NB4 (cell line): ENCODE measurements around the gene SMIM26.
"Not testable (repeated sequence)": the region's sequence is repeated elsewhere in the genome, so short reads cannot be mapped to it uniquely, and the experiment has no call there.

Source experiments
- DNase-seq: peaks from one replicate; pipeline ENCODE4 v3.0.0; 2010; ENCODE audit warnings: low read depth
- H3K4me3 ChIP-seq: one replicate; pipeline ENCODE4 v1.5.1; 2011; ENCODE audit warnings: mild to moderate bottlenecking, low read depth, low read length, moderate library complexity
- MYC ChIP-seq: IDR thresholded peaks from 2 replicates; pipeline ENCODE4 v1.6.1; 2011; ENCODE audit warnings: low read depth, low read length
- POLR2A ChIP-seq: IDR thresholded peaks from 2 replicates; pipeline ENCODE4 v1.6.1; 2011; ENCODE audit warnings: mild to moderate bottlenecking; ENCODE audit not compliant: insufficient read length; ENCODE audit errors: extremely low read depth
- TF ChIP-seq, protein P1 (sequence below): IDR thresholded peaks from one replicate; pipeline ENCODE4 v1.5.1; 2012; ENCODE audit warnings: low read depth, low read length
- TF ChIP-seq, protein P2 (sequence below): IDR thresholded peaks from 2 replicates; pipeline ENCODE4 v1.6.1; 2011; ENCODE audit warnings: low read depth, low read length

SMIM26 gene, protein sequence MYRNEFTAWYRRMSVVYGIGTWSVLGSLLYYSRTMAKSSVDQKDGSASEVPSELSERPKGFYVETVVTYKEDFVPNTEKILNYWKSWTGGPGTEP

DNA sequence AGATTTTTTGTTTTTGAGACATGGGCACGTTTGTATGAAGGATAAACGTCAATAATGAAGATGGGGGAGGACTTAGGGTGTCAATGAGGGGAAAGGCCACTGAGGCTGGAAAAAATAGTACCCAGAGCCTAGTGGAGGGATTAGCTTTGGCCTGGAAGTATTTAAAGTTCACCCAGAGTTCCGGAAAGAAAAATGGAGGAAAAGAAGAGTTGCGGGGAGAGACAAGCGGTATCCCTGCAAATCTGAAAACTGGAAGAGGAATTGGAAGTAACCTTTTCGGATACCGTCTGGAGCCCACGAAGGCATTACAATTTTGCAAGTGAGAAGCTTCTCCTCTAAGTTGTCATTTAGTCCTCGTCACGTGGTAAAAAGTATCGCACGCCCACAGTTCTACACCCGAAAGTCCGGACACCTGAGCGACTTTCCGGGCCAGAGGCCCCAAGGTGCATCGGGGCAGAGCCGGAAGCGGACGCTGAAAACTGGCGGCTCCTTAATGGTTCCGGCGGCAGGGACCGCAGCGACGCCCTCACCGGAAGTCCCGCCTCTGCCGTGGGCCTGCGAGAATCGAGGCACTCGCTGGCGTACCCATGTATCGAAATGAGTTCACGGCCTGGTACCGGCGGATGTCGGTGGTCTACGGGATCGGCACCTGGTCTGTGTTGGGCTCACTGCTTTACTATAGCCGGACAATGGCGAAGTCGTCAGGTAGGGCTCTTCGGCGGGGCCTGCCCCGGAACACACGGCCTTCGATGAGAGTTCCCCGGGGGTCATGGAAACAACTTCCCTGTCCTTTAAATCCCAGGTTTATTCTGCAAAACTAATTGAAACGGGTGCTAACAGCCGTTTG lies at the start of gene SMIM26:
TSS of gene SMIM26 (plus strand) at position 541 of the 847 bp plus-strand sequence. CDS start at position 588, 47 bp downstream.
- DNase-seq, result peak; percentile 94
- TF ChIP-seq, protein P1, sequence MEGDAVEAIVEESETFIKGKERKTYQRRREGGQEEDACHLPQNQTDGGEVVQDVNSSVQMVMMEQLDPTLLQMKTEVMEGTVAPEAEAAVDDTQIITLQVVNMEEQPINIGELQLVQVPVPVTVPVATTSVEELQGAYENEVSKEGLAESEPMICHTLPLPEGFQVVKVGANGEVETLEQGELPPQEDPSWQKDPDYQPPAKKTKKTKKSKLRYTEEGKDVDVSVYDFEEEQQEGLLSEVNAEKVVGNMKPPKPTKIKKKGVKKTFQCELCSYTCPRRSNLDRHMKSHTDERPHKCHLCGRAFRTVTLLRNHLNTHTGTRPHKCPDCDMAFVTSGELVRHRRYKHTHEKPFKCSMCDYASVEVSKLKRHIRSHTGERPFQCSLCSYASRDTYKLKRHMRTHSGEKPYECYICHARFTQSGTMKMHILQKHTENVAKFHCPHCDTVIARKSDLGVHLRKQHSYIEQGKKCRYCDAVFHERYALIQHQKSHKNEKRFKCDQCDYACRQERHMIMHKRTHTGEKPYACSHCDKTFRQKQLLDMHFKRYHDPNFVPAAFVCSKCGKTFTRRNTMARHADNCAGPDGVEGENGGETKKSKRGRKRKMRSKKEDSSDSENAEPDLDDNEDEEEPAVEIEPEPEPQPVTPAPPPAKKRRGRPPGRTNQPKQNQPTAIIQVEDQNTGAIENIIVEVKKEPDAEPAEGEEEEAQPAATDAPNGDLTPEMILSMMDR, result no peak
- TF ChIP-seq POLR2A (peak; percentile 74), MYC (peak; percentile 88)
- TF ChIP-seq, protein P2, sequence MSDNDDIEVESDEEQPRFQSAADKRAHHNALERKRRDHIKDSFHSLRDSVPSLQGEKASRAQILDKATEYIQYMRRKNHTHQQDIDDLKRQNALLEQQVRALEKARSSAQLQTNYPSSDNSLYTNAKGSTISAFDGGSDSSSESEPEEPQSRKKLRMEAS, result peak; percentile 91
- H3K4me3 ChIP-seq, result peak within 1 kb of the TSS; percentile 92

DNA sequence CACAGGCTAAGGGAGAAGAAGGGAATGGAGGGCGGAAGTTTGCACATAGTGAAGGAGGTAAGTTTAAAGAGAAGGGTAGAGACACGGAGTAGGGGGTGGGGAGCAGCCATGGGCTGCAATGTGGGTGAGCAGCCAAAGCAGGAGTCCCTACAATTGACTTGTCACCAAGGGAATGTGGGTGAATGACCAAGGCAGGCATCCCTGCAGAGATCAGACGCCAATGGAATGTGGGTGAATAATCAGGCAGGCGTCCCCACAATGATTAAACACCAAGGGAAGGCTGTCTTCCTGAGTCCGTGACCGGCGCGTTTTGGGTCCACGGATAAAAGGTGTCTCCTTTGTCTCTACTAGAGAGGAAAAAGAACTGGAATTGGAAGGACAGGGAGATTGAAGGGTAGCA lies 45.2 kb upstream of the SMIM26 start:
- DNase-seq, result not testable (repeated sequence)

DNA sequence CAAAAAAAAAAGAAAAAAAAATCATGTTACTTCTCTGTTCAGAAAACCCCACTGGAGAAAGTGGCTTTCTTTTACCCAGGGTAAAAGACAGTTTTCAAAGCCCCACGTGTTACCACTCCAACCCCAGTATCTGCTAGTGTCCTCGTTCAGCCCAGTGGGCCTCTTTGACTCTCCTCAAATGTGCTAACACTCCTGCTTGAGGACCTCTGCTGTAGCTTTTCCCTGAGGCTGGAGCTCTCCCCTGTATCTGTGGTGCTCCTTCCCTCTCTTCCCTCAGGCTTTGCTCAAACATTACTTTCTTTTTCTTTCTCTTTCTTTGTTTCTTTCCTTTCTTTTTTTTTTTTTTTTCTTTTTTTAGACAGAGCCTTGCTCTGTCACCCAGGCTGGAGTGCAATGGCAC lies 44.2 kb upstream of the SMIM26 start:
- DNase-seq, result no peak
- TF ChIP-seq, protein P2, result no peak
- TF ChIP-seq POLR2A (no peak), MYC (no peak)
- TF ChIP-seq, protein P1, result no peak
- H3K4me3 ChIP-seq, result no peak overlapping the region

More for the DNA sequence above, 45.2 kb upstream of the SMIM26 start:
- H3K4me3 ChIP-seq, result not testable (repeated sequence)

DNA sequence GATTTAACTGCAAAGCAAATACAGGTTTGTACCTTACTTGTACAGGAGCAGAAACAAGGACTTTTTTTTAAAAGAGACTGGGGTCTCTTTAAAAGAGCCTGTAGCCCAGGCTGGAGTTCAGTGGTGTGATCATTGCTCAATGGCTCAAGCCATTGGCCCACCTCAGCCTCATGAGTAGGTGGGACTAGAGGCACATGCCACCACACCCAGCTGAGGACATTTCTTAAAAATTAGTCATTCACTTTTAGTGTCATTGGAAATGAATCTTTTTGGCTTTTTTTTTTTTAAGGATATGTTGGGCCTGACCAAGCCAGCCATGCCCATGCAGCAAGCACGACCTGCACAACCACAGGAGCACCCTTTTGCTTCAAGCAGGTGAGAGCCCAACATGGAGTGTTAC lies 42.6 kb upstream of the SMIM26 start:
- no peak for TF ChIP-seq POLR2A
- TF ChIP-seq, protein P2, result no peak
- H3K4me3 ChIP-seq, result no peak overlapping the region
- no peak for DNase-seq

DNA sequence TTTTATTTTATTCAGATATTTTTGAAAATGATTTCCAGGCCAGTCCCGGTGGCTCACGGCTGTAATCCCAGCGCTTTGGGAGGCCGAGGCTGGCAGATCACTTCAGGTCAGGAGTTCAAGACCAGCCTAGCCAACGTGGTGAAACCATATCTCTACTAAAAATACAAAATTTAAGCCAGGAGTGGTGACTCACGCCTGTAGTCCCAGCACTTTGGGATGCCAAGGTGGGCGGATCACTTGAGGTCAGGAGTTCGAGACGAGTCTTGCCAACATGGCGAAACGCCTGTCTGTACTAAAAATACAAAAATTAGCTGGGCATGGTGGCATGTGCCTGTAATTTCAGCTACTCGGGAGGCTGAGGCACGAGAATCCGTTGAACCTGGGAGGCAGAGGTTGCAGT lies 40.5 kb upstream of the SMIM26 start:
- H3K4me3 ChIP-seq, DNase-seq: not testable (repeated sequence)

DNA sequence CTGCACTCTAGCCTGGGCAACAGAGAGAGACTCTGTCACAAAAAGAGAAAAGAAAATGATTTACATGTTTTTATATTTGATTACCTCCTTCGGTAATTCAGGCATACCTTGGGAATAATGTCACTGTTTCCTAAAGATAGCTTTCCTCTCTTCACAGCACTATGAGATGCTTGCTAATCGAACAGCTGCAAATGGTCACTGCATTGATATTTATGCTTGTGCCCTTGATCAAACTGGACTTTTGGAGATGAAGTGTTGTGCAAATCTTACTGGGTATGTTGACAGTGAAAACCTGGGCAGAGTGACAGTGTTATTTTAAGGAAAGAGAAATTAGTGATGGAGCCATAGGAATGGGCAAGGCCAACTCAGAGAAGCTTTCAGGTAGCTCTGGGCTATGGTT lies 39.9 kb upstream of the SMIM26 start:
- H3K4me3 ChIP-seq, result no peak overlapping the region
- TF ChIP-seq POLR2A (no peak), MYC (no peak)
- TF ChIP-seq, protein P2, result no peak
- TF ChIP-seq, protein P1, result no peak
- DNase-seq, result no peak

DNA sequence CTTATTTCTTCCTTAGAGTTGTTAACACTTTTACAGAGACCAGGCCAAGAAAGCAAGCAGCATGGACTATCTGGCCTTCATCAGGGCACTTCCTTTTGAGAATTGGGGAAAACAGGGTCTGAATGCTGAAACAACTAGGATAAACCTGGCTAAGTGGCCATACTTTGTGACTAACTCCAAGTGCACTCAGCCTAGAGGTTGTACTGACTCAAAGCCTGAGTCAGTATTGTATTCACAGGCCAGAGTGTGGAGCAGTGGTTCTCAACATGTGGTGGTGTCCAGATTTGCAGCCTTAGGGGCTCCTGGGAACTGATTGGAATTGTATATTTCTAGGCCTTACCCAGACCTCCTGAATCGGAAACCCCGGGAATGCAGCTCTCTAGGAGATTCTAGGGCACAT lies 39.4 kb upstream of the SMIM26 start:
- no peak overlapping the region for H3K4me3 ChIP-seq
- TF ChIP-seq, protein P2, result no peak
- TF ChIP-seq POLR2A, result no peak
- TF ChIP-seq MYC, result no peak
- TF ChIP-seq, protein P1, result no peak
- DNase-seq, result no peak
